ENCODE measurements around the gene IDE. TPM values are rescaled to one million over a fixed set of nuclear protein-coding genes. Genes with fewer than 3 reads are reported as not detected.
A peak's percentile ranks its signal among the peaks of the same experiment; 100 is the strongest.
"Not testable (repeated sequence)": the region's sequence is repeated elsewhere in the genome, so short reads cannot be mapped to it uniquely, and the experiment has no call there.

IDE gene
- 45.3 and 47.2 TPM in 2 replicates for total RNA-seq

GRCh38 chr10:92573798-92574547 is at the start of gene IDE:
IDE (minus strand) TSS chr10:92574093; CDS start chr10:92574019, 74 bp downstream.
- Mint-ChIP-seq H3K27me3 (ENCODE audit: low read depth) (peaks cover 2% of the 10 kb centered on the region), H3K4me3 (ENCODE audit: low read depth) (peak within 1 kb of the TSS; percentile 68), H3K36me3 (ENCODE audit: low read depth) (peaks cover 21% of the 10 kb centered on the region), H3K27ac (peak within 1 kb of the TSS; percentile 87), H3K4me1 (ENCODE audit: low read depth) (peaks cover 29% of the 10 kb centered on the region), H3K9me3 (no peaks in the 10 kb centered on the region)
- peak; percentile 83 for DNase-seq (ENCODE audit: low spot score)
- intact Hi-C loops (cut with micrococcal nuclease): loop anchor here (1.0 to 5.0 kb wide), 4 partner anchors 17 to 282 kb away; partner anchors contain the start of genes CPEB3 and MARCHF5

- Mint-ChIP-seq H3K9me3 (peaks cover 17% of the 10 kb centered on the region), H3K27me3 (ENCODE audit: low read depth) (no peaks in the 10 kb centered on the region), H3K27ac (no peak overlapping the region), H3K4me1 (ENCODE audit: low read depth) (peaks cover 17% of the 10 kb centered on the region), H3K36me3 (ENCODE audit: low read depth) (peaks cover 87% of the 10 kb centered on the region), H3K4me3 (ENCODE audit: low read depth) (no peak overlapping the region)
- intact Hi-C loops (cut with micrococcal nuclease): no loop called here
- DNase-seq (ENCODE audit: low spot score): no peak
Measured at GRCh38 chr10:92619368-92619767, 45.5 kb upstream of the IDE start.

- Mint-ChIP-seq H3K9me3 (peaks cover 3% of the 10 kb centered on the region), H3K27me3 (ENCODE audit: low read depth) (no peaks in the 10 kb centered on the region), H3K27ac (no peak overlapping the region), H3K36me3 (ENCODE audit: low read depth) (peaks cover 70% of the 10 kb centered on the region), H3K4me1 (ENCODE audit: low read depth) (peaks cover 19% of the 10 kb centered on the region), H3K4me3 (ENCODE audit: low read depth) (no peak overlapping the region)
- intact Hi-C loops (cut with micrococcal nuclease): no loop called here
- DNase-seq (ENCODE audit: low spot score): no peak
Measured at GRCh38 chr10:92615515-92615914, 41.6 kb upstream of the IDE start.

GRCh38 chr10:92604841-92605240 is 30.9 kb upstream of the IDE start:
- Mint-ChIP-seq H3K4me1 (ENCODE audit: low read depth) (peaks cover 45% of the 10 kb centered on the region), H3K27ac (peak overlapping the region; percentile 34), H3K4me3 (ENCODE audit: low read depth) (no peak overlapping the region), H3K27me3 (ENCODE audit: low read depth) (no peaks in the 10 kb centered on the region), H3K9me3 (no peaks in the 10 kb centered on the region), H3K36me3 (ENCODE audit: low read depth) (peaks cover 57% of the 10 kb centered on the region)
- DNase-seq (ENCODE audit: low spot score): no peak
- intact Hi-C loops (cut with micrococcal nuclease): no loop called here

- intact Hi-C loops (cut with micrococcal nuclease): loop anchor here (10.0 kb wide), 1 partner anchor 906 kb away; no protein-coding TSS in a partner anchor
- Mint-ChIP-seq H3K4me1 (ENCODE audit: low read depth) (peaks cover 54% of the 10 kb centered on the region), H3K27ac (peak overlapping the region; percentile 35), H3K27me3 (ENCODE audit: low read depth) (no peaks in the 10 kb centered on the region), H3K4me3 (ENCODE audit: low read depth) (no peak overlapping the region), H3K36me3 (ENCODE audit: low read depth) (peaks cover 34% of the 10 kb centered on the region), H3K9me3 (no peaks in the 10 kb centered on the region)
- DNase-seq (ENCODE audit: low spot score): no peak
Measured at GRCh38 chr10:92598321-92598720, 24.4 kb upstream of the IDE start.

- intact Hi-C loops (cut with micrococcal nuclease): loop anchor here (10.0 kb wide), 1 partner anchor 909 kb away; no protein-coding TSS in a partner anchor
Measured at GRCh38 chr10:92595505-92595904, 21.6 kb upstream of the IDE start.

GRCh38 chr10:92593619-92594588 is 20.0 kb upstream of the IDE start:
- Mint-ChIP-seq H3K36me3 (ENCODE audit: low read depth) (peaks cover 17% of the 10 kb centered on the region), H3K4me1 (ENCODE audit: low read depth) (peaks cover 57% of the 10 kb centered on the region), H3K9me3 (no peaks in the 10 kb centered on the region), H3K4me3 (ENCODE audit: low read depth) (peak overlapping the region; percentile 91), H3K27me3 (ENCODE audit: low read depth) (no peaks in the 10 kb centered on the region), H3K27ac (peak overlapping the region; percentile 100)
- intact Hi-C loops (cut with micrococcal nuclease): loop anchor here (1.0 to 10.0 kb wide), 6 partner anchors 8 to 911 kb away; partner anchors contain the start of gene EXOC6
- no peak for DNase-seq (ENCODE audit: low spot score)

More at GRCh38 chr10:92595505-92595904, 21.6 kb upstream of the IDE start:
- Mint-ChIP-seq H3K27me3 (ENCODE audit: low read depth) (no peaks in the 10 kb centered on the region), H3K9me3 (no peaks in the 10 kb centered on the region), H3K27ac (peak overlapping the region; percentile 51), H3K4me1 (ENCODE audit: low read depth) (peaks cover 53% of the 10 kb centered on the region), H3K36me3 (ENCODE audit: low read depth) (peaks cover 19% of the 10 kb centered on the region), H3K4me3 (ENCODE audit: low read depth) (peak overlapping the region; percentile 91)
- no peak for DNase-seq (ENCODE audit: low spot score)

- DNase-seq (ENCODE audit: low spot score): peak; percentile 96
- Mint-ChIP-seq H3K27me3 (ENCODE audit: low read depth) (no peaks in the 10 kb centered on the region), H3K9me3 (no peaks in the 10 kb centered on the region), H3K4me3 (ENCODE audit: low read depth) (peak within 1 kb of the TSS; percentile 91), H3K4me1 (ENCODE audit: low read depth) (peaks cover 50% of the 10 kb centered on the region), H3K36me3 (ENCODE audit: low read depth) (peaks cover 12% of the 10 kb centered on the region), H3K27ac (peak within 1 kb of the TSS; percentile 100)
- intact Hi-C loops (cut with micrococcal nuclease): loop anchor here (2.0 to 10.0 kb wide), 5 partner anchors 52 to 912 kb away; partner anchors contain the start of gene EXOC6
Measured at GRCh38 chr10:92592761-92593618, 19.1 kb upstream of the IDE start, which contains the start of gene KIF11. KIF11 (plus strand) TSS chr10:92593130; CDS start chr10:92593376, 246 bp downstream.

GRCh38 chr10:92591550-92592022 is 17.7 kb upstream of the IDE start:
- H3K4me1 Mint-ChIP-seq (ENCODE audit: low read depth): peaks cover 38% of the 10 kb centered on the region
- H3K36me3 Mint-ChIP-seq (ENCODE audit: low read depth): peaks cover 5% of the 10 kb centered on the region
- no peaks in the 10 kb centered on the region for H3K9me3 Mint-ChIP-seq
- intact Hi-C loops (cut with micrococcal nuclease): loop anchor here (1.0 to 10.0 kb wide), 7 partner anchors 17 to 913 kb away; partner anchors contain the start of genes CPEB3, EXOC6, IDE and MARCHF5
- H3K27me3 Mint-ChIP-seq (ENCODE audit: low read depth): no peaks in the 10 kb centered on the region
- H3K4me3 Mint-ChIP-seq (ENCODE audit: low read depth): peak overlapping the region; percentile 91
- H3K27ac Mint-ChIP-seq: peak overlapping the region; percentile 100
- DNase-seq (ENCODE audit: low spot score): peak; percentile 90

GRCh38 chr10:92590623-92591549 is 17.0 kb upstream of the IDE start:
- Mint-ChIP-seq H3K27me3 (ENCODE audit: low read depth) (no peaks in the 10 kb centered on the region), H3K4me3 (ENCODE audit: low read depth) (peak overlapping the region; percentile 91), H3K4me1 (ENCODE audit: low read depth) (peaks cover 33% of the 10 kb centered on the region), H3K36me3 (ENCODE audit: low read depth) (peaks cover 5% of the 10 kb centered on the region), H3K9me3 (no peaks in the 10 kb centered on the region), H3K27ac (peak overlapping the region; percentile 100)
- no peak for DNase-seq (ENCODE audit: low spot score)
- intact Hi-C loops (cut with micrococcal nuclease): loop anchor here (1.0 to 10.0 kb wide), 6 partner anchors 17 to 914 kb away; partner anchors contain the start of genes CPEB3, EXOC6, IDE and MARCHF5

GRCh38 chr10:92582347-92582746 is 8.5 kb upstream of the IDE start:
- H3K27ac Mint-ChIP-seq; H3K9me3 Mint-ChIP-seq; intact Hi-C loops (cut with micrococcal nuclease); H3K4me1 Mint-ChIP-seq (ENCODE audit: low read depth); H3K27me3 Mint-ChIP-seq (ENCODE audit: low read depth); DNase-seq (ENCODE audit: low spot score); H3K36me3 Mint-ChIP-seq (ENCODE audit: low read depth); H3K4me3 Mint-ChIP-seq (ENCODE audit: low read depth): not testable (repeated sequence)
